Measurements from ENCODE around the gene ZNF500.

Gene ZNF500

GRCh38 chr16:4765511-4766474, 1.2 kb downstream of the ZNF500 start:
- H3K36me3 ChIP-seq (ENCODE audit: control insufficient read depth in 1 of 2, insufficient read depth in 2 of 2, low read length in 2 of 2) = peaks cover 12 to 33% of the 10 kb centered on the region in 2 donors
- H3K4me3 ChIP-seq (ENCODE audit: low read depth in 1 of 2, low read length in 2 of 2) = peak overlapping the region; percentile 75 to 98
- no peaks in the 10 kb centered on the region for H3K27me3 ChIP-seq (ENCODE audit: low read depth, low read length)
- H3K9me3 ChIP-seq (ENCODE audit: control insufficient read depth in 1 of 2, low read length in 2 of 2) = no peaks in the 10 kb centered on the region
- H3K27ac ChIP-seq (ENCODE audit: low read length) = peak overlapping the region; percentile 56
- peaks cover 5 to 33% of the 10 kb centered on the region in 2 donors for H3K4me1 ChIP-seq (ENCODE audit: control insufficient read depth in 1 of 2, insufficient read depth in 2 of 2, low read length in 2 of 2)

- Histone ChIP-seq H3K4me1 (ENCODE audit: control insufficient read depth in 1 of 2, insufficient read depth in 2 of 2, low read length in 2 of 2) (peaks cover 5 to 41% of the 10 kb centered on the region in 2 donors), H3K27me3 (ENCODE audit: low read depth, low read length) (no peaks in the 10 kb centered on the region), H3K9me3 (ENCODE audit: control insufficient read depth in 1 of 2, low read length in 2 of 2) (no peaks in the 10 kb centered on the region), H3K27ac (ENCODE audit: low read length) (no peak overlapping the region), H3K4me3 (ENCODE audit: low read depth in 1 of 2, low read length in 2 of 2) (no peak overlapping the region), H3K36me3 (ENCODE audit: control insufficient read depth in 1 of 2, insufficient read depth in 2 of 2, low read length in 2 of 2) (peaks cover 25 to 53% of the 10 kb centered on the region in 2 donors)
Observed at GRCh38 chr16:4763791-4764190, 3.2 kb downstream of the ZNF500 start.

GRCh38 chr16:4762205-4762604, 4.8 kb downstream of the ZNF500 start:
- peaks cover 32 to 62% of the 10 kb centered on the region in 2 donors for H3K36me3 ChIP-seq (ENCODE audit: control insufficient read depth in 1 of 2, insufficient read depth in 2 of 2, low read length in 2 of 2)
- H3K4me1 ChIP-seq (ENCODE audit: control insufficient read depth in 1 of 2, insufficient read depth in 2 of 2, low read length in 2 of 2) = peaks cover 5 to 34% of the 10 kb centered on the region in 2 donors
- H3K4me3 ChIP-seq (ENCODE audit: low read depth in 1 of 2, low read length in 2 of 2) = no peak overlapping the region
- no peak overlapping the region for H3K27ac ChIP-seq (ENCODE audit: low read length)
- no peaks in the 10 kb centered on the region for H3K9me3 ChIP-seq (ENCODE audit: control insufficient read depth in 1 of 2, low read length in 2 of 2)
- no peaks in the 10 kb centered on the region for H3K27me3 ChIP-seq (ENCODE audit: low read depth, low read length)

GRCh38 chr16:4760221-4760910, 6.6 kb downstream of the ZNF500 start:
- no peak overlapping the region for H3K4me3 ChIP-seq (ENCODE audit: low read depth in 1 of 2, low read length in 2 of 2)
- no peak overlapping the region for H3K27ac ChIP-seq (ENCODE audit: low read length)
- H3K9me3 ChIP-seq (ENCODE audit: control insufficient read depth in 1 of 2, low read length in 2 of 2) = no peaks in the 10 kb centered on the region
- H3K27me3 ChIP-seq (ENCODE audit: low read depth, low read length) = no peaks in the 10 kb centered on the region
- H3K36me3 ChIP-seq (ENCODE audit: control insufficient read depth in 1 of 2, insufficient read depth in 2 of 2, low read length in 2 of 2) = peaks cover 40 to 76% of the 10 kb centered on the region in 2 donors
- peaks cover 0 to 23% of the 10 kb centered on the region in 2 donors for H3K4me1 ChIP-seq (ENCODE audit: control insufficient read depth in 1 of 2, insufficient read depth in 2 of 2, low read length in 2 of 2)

- peaks cover 39 to 83% of the 10 kb centered on the region in 2 donors for H3K36me3 ChIP-seq (ENCODE audit: control insufficient read depth in 1 of 2, insufficient read depth in 2 of 2, low read length in 2 of 2)
- no peaks in the 10 kb centered on the region for H3K27me3 ChIP-seq (ENCODE audit: low read depth, low read length)
- no peak overlapping the region for H3K27ac ChIP-seq (ENCODE audit: low read length)
- peaks cover 0 to 11% of the 10 kb centered on the region in 2 donors for H3K4me1 ChIP-seq (ENCODE audit: control insufficient read depth in 1 of 2, insufficient read depth in 2 of 2, low read length in 2 of 2)
- no peak overlapping the region for H3K4me3 ChIP-seq (ENCODE audit: low read depth in 1 of 2, low read length in 2 of 2)
- H3K9me3 ChIP-seq (ENCODE audit: control insufficient read depth in 1 of 2, low read length in 2 of 2) = no peaks in the 10 kb centered on the region
Observed at GRCh38 chr16:4755687-4756086, 11.3 kb downstream of the ZNF500 start.

GRCh38 chr16:4754865-4755264, 12.1 kb downstream of the ZNF500 start:
- H3K4me1 ChIP-seq (ENCODE audit: control insufficient read depth in 1 of 2, insufficient read depth in 2 of 2, low read length in 2 of 2) = peaks cover 0 to 3% of the 10 kb centered on the region in 2 donors
- H3K36me3 ChIP-seq (ENCODE audit: control insufficient read depth in 1 of 2, insufficient read depth in 2 of 2, low read length in 2 of 2) = peaks cover 35 to 77% of the 10 kb centered on the region in 2 donors
- H3K27ac ChIP-seq (ENCODE audit: low read length) = no peak overlapping the region
- no peaks in the 10 kb centered on the region for H3K9me3 ChIP-seq (ENCODE audit: control insufficient read depth in 1 of 2, low read length in 2 of 2)
- H3K27me3 ChIP-seq (ENCODE audit: low read depth, low read length) = no peaks in the 10 kb centered on the region
- no peak overlapping the region for H3K4me3 ChIP-seq (ENCODE audit: low read depth in 1 of 2, low read length in 2 of 2)

GRCh38 chr16:4753227-4753626, 13.7 kb downstream of the ZNF500 start:
- Histone ChIP-seq H3K27ac (ENCODE audit: low read length) (no peak overlapping the region), H3K27me3 (ENCODE audit: low read depth, low read length) (no peaks in the 10 kb centered on the region), H3K9me3 (ENCODE audit: control insufficient read depth in 1 of 2, low read length in 2 of 2) (no peaks in the 10 kb centered on the region), H3K4me1 (ENCODE audit: control insufficient read depth in 1 of 2, insufficient read depth in 2 of 2, low read length in 2 of 2) (no peaks in the 10 kb centered on the region), H3K4me3 (ENCODE audit: low read depth in 1 of 2, low read length in 2 of 2) (no peak overlapping the region), H3K36me3 (ENCODE audit: control insufficient read depth in 1 of 2, insufficient read depth in 2 of 2, low read length in 2 of 2) (peaks cover 22 to 61% of the 10 kb centered on the region in 2 donors)

GRCh38 chr16:4752351-4753100, 14.4 kb downstream of the ZNF500 start:
- Histone ChIP-seq H3K4me3 (ENCODE audit: low read depth in 1 of 2, low read length in 2 of 2) (no peak overlapping the region), H3K9me3 (ENCODE audit: control insufficient read depth in 1 of 2, low read length in 2 of 2) (no peaks in the 10 kb centered on the region), H3K27ac (ENCODE audit: low read length) (no peak overlapping the region), H3K36me3 (ENCODE audit: control insufficient read depth in 1 of 2, insufficient read depth in 2 of 2, low read length in 2 of 2) (peaks cover 20 to 58% of the 10 kb centered on the region in 2 donors), H3K4me1 (ENCODE audit: control insufficient read depth in 1 of 2, insufficient read depth in 2 of 2, low read length in 2 of 2) (peaks cover 0 to 2% of the 10 kb centered on the region in 2 donors), H3K27me3 (ENCODE audit: low read depth, low read length) (no peaks in the 10 kb centered on the region)

- no peaks in the 10 kb centered on the region for H3K9me3 ChIP-seq (ENCODE audit: control insufficient read depth in 1 of 2, low read length in 2 of 2)
- no peaks in the 10 kb centered on the region for H3K27me3 ChIP-seq (ENCODE audit: low read depth, low read length)
- no peak overlapping the region for H3K4me3 ChIP-seq (ENCODE audit: low read depth in 1 of 2, low read length in 2 of 2)
- peaks cover 15 to 48% of the 10 kb centered on the region in 2 donors for H3K36me3 ChIP-seq (ENCODE audit: control insufficient read depth in 1 of 2, insufficient read depth in 2 of 2, low read length in 2 of 2)
- H3K27ac ChIP-seq (ENCODE audit: low read length) = no peak overlapping the region
- peaks cover 0 to 13% of the 10 kb centered on the region in 2 donors for H3K4me1 ChIP-seq (ENCODE audit: control insufficient read depth in 1 of 2, insufficient read depth in 2 of 2, low read length in 2 of 2)
Observed at GRCh38 chr16:4750896-4751295, 16.1 kb downstream of the ZNF500 start.

- Histone ChIP-seq H3K27me3 (ENCODE audit: low read depth, low read length) (no peaks in the 10 kb centered on the region), H3K4me3 (ENCODE audit: low read depth in 1 of 2, low read length in 2 of 2) (no peak overlapping the region), H3K9me3 (ENCODE audit: control insufficient read depth in 1 of 2, low read length in 2 of 2) (no peaks in the 10 kb centered on the region), H3K4me1 (ENCODE audit: control insufficient read depth in 1 of 2, insufficient read depth in 2 of 2, low read length in 2 of 2) (peaks cover 0 to 13% of the 10 kb centered on the region in 2 donors), H3K27ac (ENCODE audit: low read length) (no peak overlapping the region), H3K36me3 (ENCODE audit: control insufficient read depth in 1 of 2, insufficient read depth in 2 of 2, low read length in 2 of 2) (peaks cover 11 to 39% of the 10 kb centered on the region in 2 donors)
Observed at GRCh38 chr16:4749700-4750257, 17.2 kb downstream of the ZNF500 start.

Measured in muscle layer of duodenum (tissue), 2 donors.